ENCODE measurements around the gene KCNQ1. TPM values are rescaled to one million over a fixed set of nuclear protein-coding genes. Genes with fewer than 3 reads are reported as not detected.

Gene KCNQ1
- total and polyA plus RNA-seq, 2 experiments from 2014 or later: 0.45 to 0.87 TPM

GRCh38 chr11:2832533-2833020 lies 387.8 kb downstream of the KCNQ1 start:
- Histone ChIP-seq H3F3A (replicated peaks; ENCODE audit: low read depth) (no peaks in the 10 kb centered on the region), H3K79me2 (replicated peaks; ENCODE audit: insufficient read depth) (no peaks in the 10 kb centered on the region), H3K36me3 (ENCODE audit: insufficient read depth) (no peaks in the 10 kb centered on the region), H3K27ac (ENCODE audit: low read depth) (no peak overlapping the region), H4K20me1 (replicated peaks; ENCODE audit: insufficient read depth) (no peaks in the 10 kb centered on the region), H3K9me2 (ENCODE audit: insufficient read depth) (no peaks in the 10 kb centered on the region), H3K27me3 (ENCODE audit: insufficient read depth) (peaks cover 8% of the 10 kb centered on the region), H3K4me1 (ENCODE audit: insufficient read depth) (peaks cover 3% of the 10 kb centered on the region; the same call in 1 of the 2 replicates), H2AFZ (no peak overlapping the region), H3K4me3 (no peak overlapping the region), H3K4me2 (no peak overlapping the region)
- Mint-ChIP-seq H3K4me1 (peaks cover 17% of the 10 kb centered on the region), H3K9me3 (peaks cover 24% of the 10 kb centered on the region), H3K36me3 (ENCODE audit: low read depth) (peaks cover 16% of the 10 kb centered on the region), H3K4me3 (no peak overlapping the region), H3K27me3 (ENCODE audit: insufficient read depth, low read depth, poor library complexity) (peaks cover 40% of the 10 kb centered on the region), H3K27ac (no peak overlapping the region)
- TF ChIP-seq, protein P1, sequence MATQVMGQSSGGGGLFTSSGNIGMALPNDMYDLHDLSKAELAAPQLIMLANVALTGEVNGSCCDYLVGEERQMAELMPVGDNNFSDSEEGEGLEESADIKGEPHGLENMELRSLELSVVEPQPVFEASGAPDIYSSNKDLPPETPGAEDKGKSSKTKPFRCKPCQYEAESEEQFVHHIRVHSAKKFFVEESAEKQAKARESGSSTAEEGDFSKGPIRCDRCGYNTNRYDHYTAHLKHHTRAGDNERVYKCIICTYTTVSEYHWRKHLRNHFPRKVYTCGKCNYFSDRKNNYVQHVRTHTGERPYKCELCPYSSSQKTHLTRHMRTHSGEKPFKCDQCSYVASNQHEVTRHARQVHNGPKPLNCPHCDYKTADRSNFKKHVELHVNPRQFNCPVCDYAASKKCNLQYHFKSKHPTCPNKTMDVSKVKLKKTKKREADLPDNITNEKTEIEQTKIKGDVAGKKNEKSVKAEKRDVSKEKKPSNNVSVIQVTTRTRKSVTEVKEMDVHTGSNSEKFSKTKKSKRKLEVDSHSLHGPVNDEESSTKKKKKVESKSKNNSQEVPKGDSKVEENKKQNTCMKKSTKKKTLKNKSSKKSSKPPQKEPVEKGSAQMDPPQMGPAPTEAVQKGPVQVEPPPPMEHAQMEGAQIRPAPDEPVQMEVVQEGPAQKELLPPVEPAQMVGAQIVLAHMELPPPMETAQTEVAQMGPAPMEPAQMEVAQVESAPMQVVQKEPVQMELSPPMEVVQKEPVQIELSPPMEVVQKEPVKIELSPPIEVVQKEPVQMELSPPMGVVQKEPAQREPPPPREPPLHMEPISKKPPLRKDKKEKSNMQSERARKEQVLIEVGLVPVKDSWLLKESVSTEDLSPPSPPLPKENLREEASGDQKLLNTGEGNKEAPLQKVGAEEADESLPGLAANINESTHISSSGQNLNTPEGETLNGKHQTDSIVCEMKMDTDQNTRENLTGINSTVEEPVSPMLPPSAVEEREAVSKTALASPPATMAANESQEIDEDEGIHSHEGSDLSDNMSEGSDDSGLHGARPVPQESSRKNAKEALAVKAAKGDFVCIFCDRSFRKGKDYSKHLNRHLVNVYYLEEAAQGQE (IDR thresholded peaks at IDR 0.05; ENCODE audit: unreplicated experiment): no peak
- TF ChIP-seq NANOG (IDR thresholded peaks at IDR 0.05; ENCODE audit: borderline replicate concordance): no peak
- ATAC-seq: no peak
- no peak for DNase-seq (ENCODE audit: low spot score)

DNA sequence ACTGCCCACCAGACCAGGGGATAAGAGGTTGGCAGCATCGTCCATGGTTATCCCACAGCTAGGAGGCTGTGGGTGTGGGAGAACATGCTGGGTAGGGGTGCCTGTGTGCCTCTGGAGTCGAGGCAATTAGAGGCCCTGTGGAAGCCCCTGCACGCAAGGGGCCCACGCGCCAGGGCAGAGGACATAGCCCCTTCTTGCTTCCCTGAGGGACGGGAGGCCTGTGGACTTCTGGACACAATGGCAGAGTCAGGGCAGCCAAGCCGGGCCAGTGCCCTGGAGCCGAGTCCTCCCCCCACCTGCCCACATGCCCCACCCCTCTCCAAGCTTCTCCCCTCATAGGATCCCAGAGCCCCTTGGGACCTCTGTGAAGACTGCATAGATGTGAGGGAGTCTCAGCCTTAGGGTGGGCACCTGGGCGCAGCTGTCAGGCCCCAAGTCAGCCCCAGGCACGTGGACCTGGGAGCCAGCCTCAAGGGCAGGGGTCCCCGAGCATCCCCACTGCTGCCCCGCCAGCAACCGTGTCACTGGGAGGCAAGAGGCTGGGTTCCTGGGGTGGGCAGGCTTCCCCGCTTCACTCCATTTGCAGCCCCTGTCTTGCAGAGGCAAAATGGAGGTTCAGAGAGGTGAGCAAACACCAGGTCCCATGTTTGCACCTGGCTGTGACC lies 388.4 kb downstream of the KCNQ1 start:
- ATAC-seq: no peak
- H3K79me2 ChIP-seq (replicated peaks; ENCODE audit: insufficient read depth): no peaks in the 10 kb centered on the region
- H3K4me2 ChIP-seq: no peak overlapping the region
- Mint-ChIP-seq H3K4me1 (peaks cover 20% of the 10 kb centered on the region), H3K9me3 (peaks cover 18% of the 10 kb centered on the region), H3K36me3 (ENCODE audit: low read depth) (peaks cover 14% of the 10 kb centered on the region), H3K4me3 (no peak overlapping the region), H3K27me3 (ENCODE audit: insufficient read depth, low read depth, poor library complexity) (peaks cover 38% of the 10 kb centered on the region), H3K27ac (no peak overlapping the region)
- H3K9me2 ChIP-seq (ENCODE audit: insufficient read depth): no peaks in the 10 kb centered on the region
- H3K27ac ChIP-seq (ENCODE audit: low read depth): no peak overlapping the region
- no peak for DNase-seq (ENCODE audit: low spot score)
- peaks cover 8% of the 10 kb centered on the region for H3K27me3 ChIP-seq (ENCODE audit: insufficient read depth)
- H3K4me1 ChIP-seq (ENCODE audit: insufficient read depth): peaks cover 4% of the 10 kb centered on the region; the same call in 1 of the 2 replicates
- H3F3A ChIP-seq (replicated peaks; ENCODE audit: low read depth): no peaks in the 10 kb centered on the region
- H3K36me3 ChIP-seq (ENCODE audit: insufficient read depth): no peaks in the 10 kb centered on the region
- H3K4me3 ChIP-seq: no peak overlapping the region
- H2AFZ ChIP-seq: no peak overlapping the region
- H4K20me1 ChIP-seq (replicated peaks; ENCODE audit: insufficient read depth): no peaks in the 10 kb centered on the region
- TF ChIP-seq NANOG (IDR thresholded peaks at IDR 0.05; ENCODE audit: borderline replicate concordance): no peak
- no peak for TF ChIP-seq STAT1 (IDR thresholded peaks at IDR 0.05; ENCODE audit: unreplicated experiment)
- no peak for TF ChIP-seq ZNF462 (CRISPR knock-in tag; IDR thresholded peaks at IDR 0.05)
- no peak for TF ChIP-seq JUNB (IDR thresholded peaks at IDR 0.05; ENCODE audit: unreplicated experiment)
- TF ChIP-seq CTCF (conservative IDR thresholded peaks at IDR 0.05; ENCODE audit: low read depth in 2 of 2): no peak
- no peak for TF ChIP-seq ETS1 (IDR thresholded peaks at IDR 0.05)
- TF ChIP-seq POLR2AphosphoS5 (IDR thresholded peaks at IDR 0.05; ENCODE audit: low read depth): no peak

All from GM23338 (cell line).